Neural crest cell (in vitro differentiated cells): ENCODE results near the gene SRSF7. TPM values are rescaled to one million over a fixed set of nuclear protein-coding genes. Genes with fewer than 3 reads are reported as not detected.

Source experiments
- DNase-seq: peaks from one replicate; pipeline ENCODE4 v3.0.0; 2021; ENCODE audit warnings: low read depth, mixed read lengths, low spot score
- H3K27ac Mint-ChIP-seq: one replicate; pipeline ENCODE4 v1.8.0; 2021; ENCODE audit warnings: mild to moderate bottlenecking, mixed read lengths; ENCODE audit not compliant: unreplicated experiment
- H3K27me3 Mint-ChIP-seq: 2 replicates; pipeline ENCODE4 v1.8.0; 2021; ENCODE audit warnings: low read depth, mild to moderate bottlenecking, mixed read lengths
- H3K36me3 Mint-ChIP-seq: 2 replicates; pipeline ENCODE4 v1.8.0; 2021; ENCODE audit warnings: low read depth, mild to moderate bottlenecking, mixed read lengths
- H3K4me1 Mint-ChIP-seq: 2 replicates; pipeline ENCODE4 v1.8.0; 2021; ENCODE audit warnings: mixed read lengths
- H3K4me3 Mint-ChIP-seq: one replicate; pipeline ENCODE4 v1.8.0; 2021; ENCODE audit warnings: mild to moderate bottlenecking, mixed read lengths
- H3K9me3 Mint-ChIP-seq: 2 replicates; pipeline ENCODE4 v1.8.0; 2021; ENCODE audit warnings: mixed read lengths
- total RNA-seq: library from RNA; stranded (reverse); gene quantifications from 2 replicates; pipeline ENCODE4 v1.2.1, GENCODE V29; 2021
- TF ChIP-seq, protein P1 (sequence below): fragments of 200-600 bp; sonication (generic); conservative IDR thresholded peaks from 2 replicates; pipeline ENCODE4 v1.5.0; 2021; ENCODE audit warnings: antibody characterized with exemption, mild to moderate bottlenecking

The SRSF7 gene
- total RNA-seq, 1 donor from 2014 or later: 347 TPM

DNA sequence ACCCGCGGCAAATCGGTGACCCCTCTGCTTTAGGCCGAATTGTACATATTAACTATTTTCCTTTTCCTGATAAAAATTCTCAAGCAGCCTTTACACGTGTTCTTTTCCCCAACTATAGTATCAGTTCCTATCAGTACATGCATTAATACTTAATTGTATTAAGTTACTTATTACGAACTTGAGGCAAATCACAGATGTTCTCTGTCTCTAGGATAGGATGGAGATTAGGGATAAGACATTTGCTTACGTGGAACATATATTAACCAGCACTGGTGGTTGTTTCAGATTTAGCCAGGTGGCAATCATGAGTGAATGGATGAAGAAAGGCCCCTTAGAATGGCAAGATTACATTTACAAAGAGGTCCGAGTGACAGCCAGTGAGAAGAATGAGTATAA lies 27.5 kb upstream of the SRSF7 start:
- TF ChIP-seq, protein P1, sequence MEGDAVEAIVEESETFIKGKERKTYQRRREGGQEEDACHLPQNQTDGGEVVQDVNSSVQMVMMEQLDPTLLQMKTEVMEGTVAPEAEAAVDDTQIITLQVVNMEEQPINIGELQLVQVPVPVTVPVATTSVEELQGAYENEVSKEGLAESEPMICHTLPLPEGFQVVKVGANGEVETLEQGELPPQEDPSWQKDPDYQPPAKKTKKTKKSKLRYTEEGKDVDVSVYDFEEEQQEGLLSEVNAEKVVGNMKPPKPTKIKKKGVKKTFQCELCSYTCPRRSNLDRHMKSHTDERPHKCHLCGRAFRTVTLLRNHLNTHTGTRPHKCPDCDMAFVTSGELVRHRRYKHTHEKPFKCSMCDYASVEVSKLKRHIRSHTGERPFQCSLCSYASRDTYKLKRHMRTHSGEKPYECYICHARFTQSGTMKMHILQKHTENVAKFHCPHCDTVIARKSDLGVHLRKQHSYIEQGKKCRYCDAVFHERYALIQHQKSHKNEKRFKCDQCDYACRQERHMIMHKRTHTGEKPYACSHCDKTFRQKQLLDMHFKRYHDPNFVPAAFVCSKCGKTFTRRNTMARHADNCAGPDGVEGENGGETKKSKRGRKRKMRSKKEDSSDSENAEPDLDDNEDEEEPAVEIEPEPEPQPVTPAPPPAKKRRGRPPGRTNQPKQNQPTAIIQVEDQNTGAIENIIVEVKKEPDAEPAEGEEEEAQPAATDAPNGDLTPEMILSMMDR: no peak
- peaks cover 2% of the 10 kb centered on the region for H3K36me3 Mint-ChIP-seq
- DNase-seq: no peak
- no peaks in the 10 kb centered on the region for H3K9me3 Mint-ChIP-seq
- H3K27ac Mint-ChIP-seq: peak overlapping the region; percentile 92
- H3K4me3 Mint-ChIP-seq: peak overlapping the region; percentile 96
- peaks cover 25% of the 10 kb centered on the region for H3K27me3 Mint-ChIP-seq
- H3K4me1 Mint-ChIP-seq: peaks cover 12% of the 10 kb centered on the region

DNA sequence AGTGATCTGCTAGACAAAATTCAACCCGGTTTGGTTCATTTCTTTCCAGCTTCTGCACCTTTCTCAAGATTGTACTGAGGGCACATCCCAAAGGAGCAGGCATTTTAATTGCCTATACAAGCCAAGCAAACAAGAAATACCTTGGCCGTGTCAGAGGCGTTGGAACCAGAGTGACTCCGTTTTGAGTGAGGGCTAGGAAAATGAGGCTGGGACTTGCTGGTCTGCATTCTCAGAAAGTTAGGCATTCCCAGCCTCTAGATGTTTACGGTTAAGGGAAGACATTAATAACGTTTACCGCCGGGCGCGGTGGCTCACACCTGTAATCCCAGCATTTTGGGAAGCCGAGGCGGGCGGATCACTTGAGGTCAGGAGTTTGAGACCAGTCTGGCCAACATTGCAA lies 25.4 kb upstream of the SRSF7 start:
- Mint-ChIP-seq H3K27me3 (peaks cover 25% of the 10 kb centered on the region), H3K4me3 (peak overlapping the region; percentile 80)

DNA sequence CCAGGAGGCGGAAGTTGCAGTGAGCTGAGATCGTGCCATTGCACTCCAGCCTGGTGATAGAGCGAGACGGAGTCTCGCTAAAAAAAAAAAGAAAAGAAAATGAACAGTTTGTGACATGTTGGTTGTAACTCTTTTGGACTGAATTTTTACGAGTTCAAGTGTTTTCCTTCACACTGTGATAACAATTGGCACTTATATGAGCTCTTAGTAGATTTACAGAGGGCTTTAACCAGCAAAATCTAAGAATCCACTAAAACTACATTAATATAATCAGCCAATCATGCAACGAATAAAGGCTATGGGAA lies 24.7 kb upstream of the SRSF7 start:
- peaks cover 12% of the 10 kb centered on the region for H3K4me1 Mint-ChIP-seq

More for the DNA sequence above, 25.4 kb upstream of the SRSF7 start:
- TF ChIP-seq, protein P1: no peak
- Mint-ChIP-seq H3K27ac (no peak overlapping the region), H3K4me1 (peaks cover 12% of the 10 kb centered on the region), H3K9me3 (no peaks in the 10 kb centered on the region), H3K36me3 (no peaks in the 10 kb centered on the region)
- no peak for DNase-seq

DNA sequence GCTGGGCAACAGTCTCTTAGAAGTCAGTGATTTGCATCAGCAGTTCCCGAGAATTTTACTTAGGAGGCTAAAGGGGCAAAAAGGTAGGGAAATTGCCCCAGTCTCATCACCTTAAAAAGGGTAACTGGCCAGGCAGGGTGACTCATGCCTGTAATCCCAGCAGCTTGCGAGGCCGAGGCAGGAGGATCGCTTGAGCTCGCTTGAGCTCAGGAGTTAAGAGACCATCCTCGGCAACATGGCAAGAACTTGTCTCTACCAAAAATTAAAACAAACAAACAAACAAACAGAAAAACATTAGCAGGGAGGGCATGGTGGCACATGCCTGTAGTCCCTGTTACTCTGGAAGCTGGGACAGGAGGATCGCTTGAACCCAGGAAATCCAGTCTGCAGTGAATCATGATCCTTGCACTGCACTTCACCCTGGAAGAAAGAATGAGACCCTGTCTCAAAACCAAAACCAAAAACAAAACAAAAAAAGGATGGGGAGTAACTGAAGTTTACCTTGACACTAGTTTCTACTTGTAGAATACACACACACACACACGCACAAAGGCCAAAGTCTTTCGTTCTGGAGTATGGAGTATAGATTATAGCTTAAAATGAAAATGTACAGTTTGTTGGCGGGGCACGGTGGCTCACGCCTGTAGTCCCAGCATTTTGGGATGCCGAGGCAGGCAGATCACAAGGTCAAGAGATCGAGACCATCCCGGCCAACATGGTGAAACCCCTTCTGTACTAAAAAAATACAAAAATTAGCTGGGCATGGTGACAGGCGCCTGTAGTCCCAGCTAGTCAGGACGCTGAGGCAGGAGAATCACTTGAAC lies 24.1 kb upstream of the SRSF7 start:
- no peaks in the 10 kb centered on the region for H3K9me3 Mint-ChIP-seq
- DNase-seq: no peak
- H3K27ac Mint-ChIP-seq: no peak overlapping the region
- peaks cover 12% of the 10 kb centered on the region for H3K4me1 Mint-ChIP-seq
- TF ChIP-seq, protein P1: no peak
- no peaks in the 10 kb centered on the region for H3K36me3 Mint-ChIP-seq
- peak overlapping the region; percentile 56 for H3K4me3 Mint-ChIP-seq
- peaks cover 25% of the 10 kb centered on the region for H3K27me3 Mint-ChIP-seq

More for the DNA sequence above, 24.7 kb upstream of the SRSF7 start:
- no peak for DNase-seq
- Mint-ChIP-seq H3K36me3 (no peaks in the 10 kb centered on the region), H3K4me3 (peak overlapping the region; percentile 80), H3K27me3 (peaks cover 25% of the 10 kb centered on the region), H3K27ac (no peak overlapping the region), H3K9me3 (no peaks in the 10 kb centered on the region)
- TF ChIP-seq, protein P1: no peak

DNA sequence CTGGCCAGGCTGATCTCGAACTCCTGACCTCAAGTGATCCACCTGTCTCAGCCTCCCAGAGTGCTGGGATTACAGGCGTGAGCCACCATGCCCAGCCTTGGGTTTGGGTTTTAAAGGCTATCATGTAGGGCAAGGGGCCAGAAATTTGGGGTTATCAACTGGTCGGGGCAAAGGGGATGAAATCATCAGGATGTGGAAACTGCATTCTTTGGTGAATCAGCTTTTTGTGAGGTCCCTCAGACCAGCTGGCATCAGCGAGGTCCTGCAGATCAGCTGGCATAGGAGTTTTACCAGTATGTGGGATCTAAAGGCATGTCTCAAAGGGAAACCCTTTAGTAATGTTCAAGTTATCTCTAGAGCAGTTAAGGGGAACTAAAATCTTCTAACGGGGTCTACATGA lies 20.5 kb upstream of the SRSF7 start:
- DNase-seq: no peak
- Mint-ChIP-seq H3K27ac (no peak overlapping the region), H3K4me3 (no peak overlapping the region), H3K27me3 (peaks cover 21% of the 10 kb centered on the region), H3K9me3 (no peaks in the 10 kb centered on the region), H3K36me3 (no peaks in the 10 kb centered on the region), H3K4me1 (no peaks in the 10 kb centered on the region)
- TF ChIP-seq, protein P1: no peak
